ENCODE measurements around the gene TSC22D2.

Gene TSC22D2

DNA sequence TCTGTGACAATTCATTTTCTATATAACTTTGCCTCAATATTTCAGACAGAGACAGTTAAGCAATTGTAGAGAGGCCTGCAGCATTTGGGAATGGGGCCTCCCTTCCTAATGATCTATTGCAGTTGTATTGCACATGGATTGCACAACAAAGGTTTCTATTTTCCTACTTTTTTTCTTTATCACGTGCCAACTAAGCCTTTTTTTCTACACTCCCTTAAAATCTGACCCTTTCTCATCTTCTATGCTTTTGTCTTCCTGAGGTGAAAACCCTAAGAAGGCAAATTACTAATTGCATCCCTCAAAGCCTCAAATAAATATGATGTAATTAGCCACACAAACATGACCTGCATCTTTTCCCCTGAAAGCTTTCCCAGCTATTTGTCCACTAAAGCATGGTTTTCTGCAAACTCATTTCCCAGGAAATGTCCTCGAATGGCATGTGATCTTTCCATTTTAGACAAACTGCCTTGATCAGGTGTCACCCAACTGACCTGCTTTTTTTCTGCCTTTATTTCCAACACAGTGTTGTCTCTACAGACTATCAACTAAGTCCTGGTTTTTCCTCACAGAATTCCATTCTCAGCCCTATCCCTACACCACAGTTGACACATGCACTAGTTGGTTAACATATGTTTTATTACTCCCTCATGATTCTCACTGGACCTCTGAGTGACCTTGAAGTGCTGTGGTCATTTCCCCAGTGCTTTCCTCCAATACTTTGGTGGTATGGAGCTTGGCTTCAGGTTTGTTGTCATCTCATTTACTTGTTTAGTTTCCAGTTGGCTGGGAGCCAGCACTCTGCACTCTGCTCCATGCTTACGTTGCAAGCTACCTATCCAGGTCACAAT is 31.9 kb upstream of the TSC22D2 start:
- no peaks in the 10 kb centered on the region for H3K36me3 Mint-ChIP-seq
- H3K27ac Mint-ChIP-seq: no peak overlapping the region
- DNase-seq (ENCODE audit: low spot score in 2 of 2): no peak
- ATAC-seq (ENCODE audit: low read depth): no peak
- peaks cover 9% of the 10 kb centered on the region for H3K4me1 Mint-ChIP-seq
- H3K4me3 Mint-ChIP-seq: no peak overlapping the region
- no peaks in the 10 kb centered on the region for H3K9me3 Mint-ChIP-seq
- no peaks in the 10 kb centered on the region for H3K27me3 Mint-ChIP-seq

DNA sequence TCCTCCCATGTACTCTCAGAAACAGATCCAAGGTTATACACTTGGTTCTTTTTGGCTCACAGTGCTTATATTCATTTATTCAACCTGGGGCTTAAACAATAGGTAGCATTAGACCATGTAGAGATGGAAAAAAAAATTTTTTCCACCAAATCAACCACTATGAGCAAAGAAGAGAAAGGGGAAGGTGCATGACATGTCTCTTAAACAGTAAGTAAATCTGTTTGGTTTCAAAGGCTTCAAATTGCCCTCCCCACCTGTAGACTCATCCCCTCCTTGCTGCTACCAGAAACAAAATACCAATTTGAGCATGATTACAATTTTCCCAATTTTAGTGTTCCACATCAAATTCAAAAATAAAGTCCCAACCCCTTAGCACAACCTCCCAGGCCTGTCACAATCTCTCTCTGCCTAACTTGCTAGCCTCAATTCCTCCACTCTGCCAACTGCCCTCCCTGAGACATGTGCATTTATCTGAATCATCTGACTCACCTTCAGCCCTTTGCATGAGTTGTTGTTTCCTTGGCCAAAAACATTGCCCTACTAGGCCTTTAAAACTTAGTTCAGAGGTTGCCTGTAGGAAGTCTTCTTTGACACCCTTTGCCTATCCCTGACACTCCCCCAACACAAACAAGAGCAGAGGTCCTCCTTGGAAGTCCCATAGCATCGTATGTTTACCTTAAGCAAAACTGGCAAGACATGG is 30.3 kb upstream of the TSC22D2 start:
- peaks cover 7% of the 10 kb centered on the region for H3K4me1 Mint-ChIP-seq
- H3K9me3 Mint-ChIP-seq: no peaks in the 10 kb centered on the region
- H3K4me3 Mint-ChIP-seq: no peak overlapping the region
- H3K27ac Mint-ChIP-seq: no peak overlapping the region
- H3K36me3 Mint-ChIP-seq: no peaks in the 10 kb centered on the region
- H3K27me3 Mint-ChIP-seq: no peaks in the 10 kb centered on the region
- no peak for DNase-seq (ENCODE audit: low spot score in 2 of 2)
- ATAC-seq (ENCODE audit: low read depth): no peak

DNA sequence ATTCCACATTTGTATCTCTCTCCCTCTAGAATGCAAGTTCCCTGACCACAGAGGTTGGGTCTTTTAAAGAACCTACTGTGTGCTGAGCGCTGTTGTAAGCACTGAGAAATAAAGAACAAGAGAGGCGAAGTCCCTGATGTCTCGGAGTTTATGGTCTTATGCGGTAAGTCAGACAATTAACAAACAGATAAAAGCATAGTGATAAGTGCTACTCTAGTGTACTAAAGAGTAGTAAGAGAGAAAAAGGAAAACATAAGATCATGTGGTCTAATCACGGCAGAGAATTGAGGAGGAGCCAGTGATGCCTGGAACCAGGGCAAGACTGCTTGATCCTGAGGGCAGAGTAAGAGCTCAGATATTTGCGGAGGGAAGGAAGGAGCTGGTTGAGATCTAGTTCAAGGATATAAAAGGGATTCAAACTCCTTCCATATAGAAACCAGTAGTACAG is 29.8 kb upstream of the TSC22D2 start:
- Mint-ChIP-seq H3K9me3 (no peaks in the 10 kb centered on the region), H3K4me3 (no peak overlapping the region), H3K27ac (no peak overlapping the region), H3K27me3 (no peaks in the 10 kb centered on the region), H3K4me1 (peaks cover 6% of the 10 kb centered on the region), H3K36me3 (no peaks in the 10 kb centered on the region)
- no peak for DNase-seq (ENCODE audit: low spot score in 2 of 2)
- no peak for ATAC-seq (ENCODE audit: low read depth)

DNA sequence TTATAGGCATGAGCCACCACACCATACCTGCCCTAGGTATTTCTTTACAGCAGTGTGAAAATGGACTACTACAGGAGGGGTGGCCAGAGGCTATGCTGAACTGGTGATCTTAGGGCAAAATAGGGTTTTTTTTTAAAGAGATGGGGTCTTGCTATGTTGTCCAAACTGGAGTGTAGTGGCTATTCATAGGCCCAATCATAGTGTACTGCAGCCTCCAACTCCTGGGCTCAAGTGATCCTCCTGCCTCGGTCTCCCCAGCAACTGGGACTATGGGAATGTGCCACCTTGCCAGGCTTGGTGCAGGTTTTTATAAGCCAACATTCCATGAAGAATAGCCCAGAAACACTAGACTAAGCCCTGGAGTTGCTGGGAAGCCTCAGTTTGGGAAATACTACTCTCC is 28.6 kb upstream of the TSC22D2 start:
- H3K27ac Mint-ChIP-seq: no peak overlapping the region
- ATAC-seq (ENCODE audit: low read depth): no peak

DNA sequence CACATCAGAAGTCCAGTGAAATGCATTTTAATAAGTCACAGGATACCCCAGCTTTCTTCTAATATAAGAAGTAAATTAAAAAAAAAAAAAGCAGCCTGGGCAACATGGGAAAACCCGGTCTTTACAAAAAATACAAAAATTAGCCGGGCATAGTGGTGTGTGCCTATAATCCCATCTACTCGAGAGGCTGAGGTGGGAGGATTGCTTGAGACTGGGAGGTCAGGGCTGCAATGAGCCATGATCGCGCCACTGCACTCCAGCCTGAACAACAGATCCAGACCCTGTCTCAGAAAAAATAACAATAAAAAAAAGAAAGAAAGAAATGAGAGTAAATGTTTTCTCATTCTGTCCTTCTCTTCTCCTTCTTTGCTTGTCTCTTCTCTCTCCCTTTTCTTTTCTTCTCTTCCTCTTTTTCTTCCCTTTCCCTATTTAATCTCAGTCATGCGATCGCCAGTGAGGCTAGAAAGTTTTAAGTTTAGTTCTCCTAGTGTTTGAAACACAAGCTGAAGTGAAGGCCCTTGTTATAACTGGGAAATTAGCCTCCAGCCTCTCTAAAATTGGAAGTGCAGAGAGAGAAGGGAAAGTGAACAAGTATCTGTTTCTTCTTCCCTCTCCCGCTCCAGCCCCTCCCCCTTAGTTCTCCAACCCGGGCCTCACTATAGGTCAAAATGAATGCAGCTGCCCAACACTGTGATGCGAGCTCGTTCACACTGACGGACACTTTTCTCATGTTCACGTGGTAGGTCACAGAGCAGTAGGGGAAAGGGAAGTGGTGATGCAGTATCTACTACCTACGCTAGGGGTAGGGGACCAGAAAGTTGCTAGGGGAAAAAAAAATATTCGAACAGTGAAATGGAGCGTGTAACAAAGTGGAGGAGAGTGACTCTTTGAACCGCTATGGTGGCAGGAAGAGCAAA is 23.5 kb upstream of the TSC22D2 start:
- peak overlapping the region; percentile 96 for H3K27ac Mint-ChIP-seq
- H3K36me3 Mint-ChIP-seq: no peaks in the 10 kb centered on the region
- H3K27me3 Mint-ChIP-seq: no peaks in the 10 kb centered on the region
- peak overlapping the region; percentile 78 for H3K4me3 Mint-ChIP-seq
- H3K4me1 Mint-ChIP-seq: peaks cover 12% of the 10 kb centered on the region
- no peaks in the 10 kb centered on the region for H3K9me3 Mint-ChIP-seq
- ATAC-seq (ENCODE audit: low read depth): peak; percentile 89
- peak; percentile 45 to 69 for DNase-seq (ENCODE audit: low spot score in 2 of 2)

More for the DNA sequence above, 28.6 kb upstream of the TSC22D2 start:
- Mint-ChIP-seq H3K27me3 (no peaks in the 10 kb centered on the region), H3K4me1 (peaks cover under 1% of the 10 kb centered on the region), H3K4me3 (no peak overlapping the region), H3K9me3 (no peaks in the 10 kb centered on the region), H3K36me3 (no peaks in the 10 kb centered on the region)
- no peak for DNase-seq (ENCODE audit: low spot score in 2 of 2)

DNA sequence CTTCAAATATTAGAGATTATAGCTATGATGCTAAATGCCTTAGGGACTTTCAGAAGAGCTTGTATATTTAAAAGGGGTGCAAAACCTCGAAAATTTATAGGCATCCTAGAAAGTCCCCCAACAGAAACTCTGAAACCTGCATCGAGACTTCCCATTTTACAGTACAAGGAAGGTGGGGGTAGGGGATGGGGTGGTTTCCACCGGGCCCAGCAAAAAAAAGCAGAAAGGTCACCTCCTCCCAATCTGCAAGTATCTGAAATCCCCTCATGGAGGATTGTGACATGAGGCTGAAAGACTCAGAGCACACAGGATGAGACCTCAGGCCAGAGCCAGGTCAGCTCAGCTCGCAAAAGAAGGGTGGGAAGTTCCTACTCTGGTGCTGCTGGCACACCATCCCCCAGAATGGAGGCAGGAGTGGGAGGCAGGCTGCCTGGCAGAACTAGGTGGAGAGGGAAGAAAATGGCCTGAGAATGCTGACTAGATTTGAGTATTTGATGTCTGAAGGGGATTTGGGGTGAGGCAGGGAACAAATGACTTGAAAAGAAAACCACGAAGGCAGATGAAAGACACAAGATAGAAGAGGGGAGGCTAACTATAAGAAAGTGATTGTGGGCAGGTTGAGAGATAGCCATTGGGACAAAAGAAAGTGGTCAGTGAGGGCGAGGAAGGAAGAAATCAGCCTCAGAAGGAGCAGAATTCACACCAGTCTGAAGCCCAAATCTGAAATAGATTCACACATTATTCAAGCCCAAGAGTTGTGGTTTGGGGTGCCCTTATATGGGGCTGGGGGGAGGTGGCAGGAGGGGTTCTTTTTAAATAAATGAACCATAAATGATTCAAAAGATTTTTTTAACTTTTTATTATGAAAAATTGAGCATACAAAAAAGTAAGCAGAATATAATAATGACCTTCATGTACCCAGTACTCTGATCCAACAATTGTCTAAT is 22.5 kb upstream of the TSC22D2 start:
- H3K4me1 Mint-ChIP-seq: peaks cover 12% of the 10 kb centered on the region
- ATAC-seq (ENCODE audit: low read depth): peak; percentile 67
- no peaks in the 10 kb centered on the region for H3K9me3 Mint-ChIP-seq
- peak overlapping the region; percentile 78 for H3K4me3 Mint-ChIP-seq
- H3K27me3 Mint-ChIP-seq: no peaks in the 10 kb centered on the region
- H3K36me3 Mint-ChIP-seq: no peaks in the 10 kb centered on the region
- peak overlapping the region; percentile 96 for H3K27ac Mint-ChIP-seq
- DNase-seq (ENCODE audit: low spot score in 2 of 2): peak; percentile 23 to 29

DNA sequence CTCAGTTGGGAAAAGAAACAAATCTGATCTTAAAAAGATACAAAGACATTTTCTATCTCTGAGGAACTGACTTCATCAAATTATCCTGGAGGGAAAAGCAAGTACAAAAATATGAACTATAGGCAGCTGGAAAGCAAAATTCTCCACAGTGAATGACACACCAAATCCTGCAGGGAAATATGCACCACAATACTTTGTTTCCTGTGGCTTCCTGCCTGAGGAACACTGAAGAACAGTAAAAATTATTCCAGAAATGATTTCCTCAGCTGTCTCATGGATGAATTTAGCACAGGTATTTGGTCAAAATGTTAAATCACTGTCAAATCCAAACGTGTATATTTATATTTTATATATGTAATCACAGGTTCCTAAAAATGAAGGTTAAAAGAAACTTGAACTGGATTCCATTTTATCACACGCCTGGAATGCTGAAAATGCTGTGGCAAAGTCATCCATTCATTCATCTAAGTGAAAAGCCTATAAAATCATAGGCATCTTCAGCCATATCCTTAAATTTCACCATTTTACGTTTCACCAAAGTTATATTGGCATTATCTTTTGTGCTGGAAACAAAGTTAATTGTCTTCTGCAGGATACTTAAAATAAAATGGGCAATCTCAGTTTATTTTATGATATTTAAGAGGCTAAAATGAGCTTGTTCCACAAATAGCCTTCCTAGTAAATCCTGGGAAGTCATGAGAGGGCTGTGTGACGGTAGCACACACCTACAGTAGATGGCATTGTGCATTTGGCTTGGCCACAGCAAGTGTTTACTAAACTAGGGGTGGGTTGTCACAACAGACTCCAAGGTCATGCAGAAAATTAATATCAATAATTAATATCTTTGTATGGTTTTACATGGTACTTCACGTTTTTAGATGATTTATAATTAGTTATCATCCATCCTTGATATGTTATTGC is 19.3 kb upstream of the TSC22D2 start:
- Mint-ChIP-seq H3K36me3 (peaks cover 4% of the 10 kb centered on the region), H3K27me3 (no peaks in the 10 kb centered on the region), H3K4me3 (no peak overlapping the region), H3K9me3 (no peaks in the 10 kb centered on the region), H3K4me1 (peaks cover 12% of the 10 kb centered on the region), H3K27ac (peak overlapping the region; percentile 4)
- ATAC-seq (ENCODE audit: low read depth) (no peak), DNase-seq (ENCODE audit: low spot score in 2 of 2) (no peak)

DNA sequence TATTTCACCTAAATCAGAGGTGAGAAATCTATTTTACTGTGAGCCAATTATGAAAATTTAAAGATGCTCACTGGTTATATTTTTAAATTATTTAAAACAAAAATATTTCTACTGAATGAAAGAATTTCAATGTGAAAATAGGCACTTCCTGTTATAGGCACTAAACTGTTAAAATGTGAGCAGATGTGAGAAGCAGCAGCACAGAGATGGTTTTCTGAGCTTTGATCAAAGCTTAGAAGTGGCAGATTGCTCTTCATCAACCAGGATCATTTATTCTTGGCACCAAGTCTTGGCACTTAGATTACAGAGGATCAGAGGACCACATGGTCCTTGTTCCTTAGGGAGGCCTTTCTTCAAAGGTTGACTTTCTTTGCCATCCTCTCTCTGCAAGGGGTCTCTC is 18.0 kb upstream of the TSC22D2 start:
- H3K36me3 Mint-ChIP-seq: peaks cover 4% of the 10 kb centered on the region

DNA sequence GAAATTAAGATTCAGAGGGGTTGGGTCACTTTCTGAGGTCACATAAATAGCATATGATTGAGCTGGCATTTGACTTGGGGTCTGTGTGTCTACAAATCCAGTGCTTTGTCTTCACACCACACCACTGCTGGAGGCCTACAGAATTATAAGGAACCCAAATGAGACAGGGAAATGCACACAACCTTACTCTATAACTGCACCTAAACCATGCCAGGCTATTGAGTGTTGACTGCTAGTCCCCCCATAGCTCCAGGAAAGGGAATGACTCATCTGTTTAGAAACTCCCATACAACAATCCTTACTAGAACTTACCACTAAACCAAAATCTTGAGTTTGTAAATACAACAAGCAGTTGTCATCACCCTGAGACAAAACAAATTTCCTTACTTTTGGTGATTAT is 16.9 kb upstream of the TSC22D2 start:
- no peak overlapping the region for H3K27ac Mint-ChIP-seq
- no peak overlapping the region for H3K4me3 Mint-ChIP-seq
- ATAC-seq (ENCODE audit: low read depth) (no peak), DNase-seq (ENCODE audit: low spot score in 2 of 2) (no peak)
- H3K27me3 Mint-ChIP-seq: no peaks in the 10 kb centered on the region
- peaks cover 4% of the 10 kb centered on the region for H3K36me3 Mint-ChIP-seq
- H3K4me1 Mint-ChIP-seq: no peaks in the 10 kb centered on the region
- no peaks in the 10 kb centered on the region for H3K9me3 Mint-ChIP-seq

More for the DNA sequence above, 18.0 kb upstream of the TSC22D2 start:
- ATAC-seq (ENCODE audit: low read depth) (no peak), DNase-seq (ENCODE audit: low spot score in 2 of 2) (no peak)
- H3K27ac Mint-ChIP-seq: peak overlapping the region; percentile 4
- H3K4me1 Mint-ChIP-seq: peaks cover 5% of the 10 kb centered on the region
- H3K9me3 Mint-ChIP-seq: no peaks in the 10 kb centered on the region
- no peaks in the 10 kb centered on the region for H3K27me3 Mint-ChIP-seq
- H3K4me3 Mint-ChIP-seq: no peak overlapping the region

DNA sequence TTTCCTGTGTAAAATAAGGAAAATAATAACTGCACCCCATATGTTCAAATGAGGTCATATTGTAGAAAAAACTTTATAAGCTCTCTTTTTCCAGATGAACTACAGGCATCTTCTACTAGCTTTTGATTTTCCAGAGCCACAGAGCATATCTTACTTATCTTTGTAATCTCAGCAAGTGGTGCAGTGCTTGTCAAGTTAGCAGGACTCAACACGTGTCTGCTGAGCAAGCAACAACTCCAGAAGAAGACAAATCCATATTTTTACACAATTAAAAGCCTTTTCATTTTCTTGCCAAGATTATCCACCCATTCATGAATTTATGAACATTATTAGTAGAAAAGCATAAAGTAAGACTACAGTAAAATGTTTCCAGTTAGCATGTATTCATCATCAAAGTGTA is 14.4 kb upstream of the TSC22D2 start:
- Mint-ChIP-seq H3K27ac (no peak overlapping the region), H3K4me1 (no peaks in the 10 kb centered on the region), H3K9me3 (no peaks in the 10 kb centered on the region), H3K4me3 (no peak overlapping the region), H3K27me3 (no peaks in the 10 kb centered on the region), H3K36me3 (peaks cover 4% of the 10 kb centered on the region)
- ATAC-seq (ENCODE audit: low read depth) (no peak), DNase-seq (ENCODE audit: low spot score in 2 of 2) (no peak)

DNA sequence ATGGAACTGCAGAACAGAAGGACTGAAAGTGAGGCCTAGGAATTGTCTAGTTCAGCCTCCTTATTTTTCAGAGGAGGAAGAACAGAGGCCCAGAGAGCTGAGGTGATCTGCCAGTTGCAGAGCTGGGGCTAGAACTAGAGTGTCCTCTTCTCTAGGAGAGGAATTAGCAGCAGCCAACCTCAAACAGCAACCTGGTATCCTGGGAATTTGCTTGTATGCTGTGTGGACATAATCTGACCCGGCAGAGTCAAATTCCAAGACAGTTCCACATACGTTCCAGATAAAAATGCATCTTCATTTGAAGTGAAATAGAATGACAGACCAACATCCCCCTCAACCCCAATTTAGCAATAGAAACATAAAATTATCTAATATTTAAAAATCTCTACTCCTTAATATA is 13.5 kb upstream of the TSC22D2 start:
- no peak for ATAC-seq (ENCODE audit: low read depth)
- H3K4me3 Mint-ChIP-seq: no peak overlapping the region
- H3K9me3 Mint-ChIP-seq: no peaks in the 10 kb centered on the region
- no peaks in the 10 kb centered on the region for H3K27me3 Mint-ChIP-seq
- H3K4me1 Mint-ChIP-seq: no peaks in the 10 kb centered on the region
- DNase-seq (ENCODE audit: low spot score in 2 of 2): no peak
- peaks cover 4% of the 10 kb centered on the region for H3K36me3 Mint-ChIP-seq
- no peak overlapping the region for H3K27ac Mint-ChIP-seq

DNA sequence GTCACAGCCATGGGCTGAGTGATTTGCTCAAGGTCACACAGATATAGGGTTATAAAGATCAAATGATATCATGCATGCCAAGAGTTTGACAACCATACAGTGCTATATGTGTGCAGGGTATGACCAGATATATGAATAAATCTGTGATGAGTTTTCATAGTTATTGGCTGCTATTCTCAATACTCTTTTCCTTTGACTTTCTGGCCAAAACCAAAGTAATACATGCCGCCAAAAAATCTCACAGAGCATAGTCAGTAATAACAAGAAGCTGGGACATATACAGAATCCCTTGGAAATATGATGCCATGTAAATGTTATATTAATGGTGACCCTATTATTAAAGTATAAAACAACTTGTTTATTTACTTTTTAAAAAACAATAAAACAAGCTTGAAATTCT is 11.6 kb upstream of the TSC22D2 start:
- H3K9me3 Mint-ChIP-seq: no peaks in the 10 kb centered on the region
- no peak for DNase-seq (ENCODE audit: low spot score in 2 of 2)
- H3K27ac Mint-ChIP-seq: no peak overlapping the region
- peaks cover 4% of the 10 kb centered on the region for H3K36me3 Mint-ChIP-seq
- no peaks in the 10 kb centered on the region for H3K4me1 Mint-ChIP-seq
- H3K27me3 Mint-ChIP-seq: no peaks in the 10 kb centered on the region
- H3K4me3 Mint-ChIP-seq: no peak overlapping the region
- ATAC-seq (ENCODE audit: low read depth): no peak
